Measurements from ENCODE around the gene RAET1E.

RAET1E gene

GRCh38 chr6:149935668-149936067 is 37.8 kb upstream of the RAET1E start:
- DNase-seq, result no peak
- peaks cover 86% of the 10 kb centered on the region for H3K27me3 ChIP-seq (ENCODE audit: insufficient read depth, low read depth, severe bottlenecking)
- no peaks in the 10 kb centered on the region for H3K9me3 ChIP-seq (ENCODE audit: severe bottlenecking)
- no peak for TF ChIP-seq CTCF (IDR thresholded peaks at IDR 0.05; ENCODE audit: low read depth, low read length)
- no peak overlapping the region for H3K27ac ChIP-seq
- H3K36me3 ChIP-seq, result no peaks in the 10 kb centered on the region
- no peak overlapping the region for H3K4me3 ChIP-seq (ENCODE audit: low read depth, low read length)

DNA sequence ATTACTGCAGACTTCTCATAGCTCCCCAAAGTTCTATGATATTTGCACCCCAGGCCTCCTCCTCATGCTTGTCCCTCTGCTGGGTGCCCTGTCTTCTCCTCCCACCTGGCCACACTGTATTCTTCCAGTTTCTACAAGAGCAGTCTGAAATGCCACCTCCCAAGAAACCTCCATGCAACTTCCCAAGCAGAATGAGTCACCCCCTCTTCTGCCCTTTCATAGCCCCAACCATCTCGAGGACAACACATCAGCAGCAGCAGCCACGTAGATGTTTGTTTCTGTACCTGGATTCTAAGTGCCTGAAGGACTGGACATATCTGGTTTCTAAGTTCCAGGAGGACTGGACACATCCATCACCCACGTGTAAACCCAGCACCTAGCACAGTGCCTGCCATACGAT is 37.3 kb upstream of the RAET1E start:
- H3K9me3 ChIP-seq (ENCODE audit: severe bottlenecking), result no peaks in the 10 kb centered on the region
- H3K27ac ChIP-seq, result no peak overlapping the region
- no peaks in the 10 kb centered on the region for H3K36me3 ChIP-seq
- DNase-seq, result no peak
- H3K4me3 ChIP-seq (ENCODE audit: low read depth, low read length), result no peak overlapping the region
- TF ChIP-seq CTCF (IDR thresholded peaks at IDR 0.05; ENCODE audit: low read depth, low read length), result no peak
- H3K27me3 ChIP-seq (ENCODE audit: insufficient read depth, low read depth, severe bottlenecking), result peaks cover 85% of the 10 kb centered on the region

DNA sequence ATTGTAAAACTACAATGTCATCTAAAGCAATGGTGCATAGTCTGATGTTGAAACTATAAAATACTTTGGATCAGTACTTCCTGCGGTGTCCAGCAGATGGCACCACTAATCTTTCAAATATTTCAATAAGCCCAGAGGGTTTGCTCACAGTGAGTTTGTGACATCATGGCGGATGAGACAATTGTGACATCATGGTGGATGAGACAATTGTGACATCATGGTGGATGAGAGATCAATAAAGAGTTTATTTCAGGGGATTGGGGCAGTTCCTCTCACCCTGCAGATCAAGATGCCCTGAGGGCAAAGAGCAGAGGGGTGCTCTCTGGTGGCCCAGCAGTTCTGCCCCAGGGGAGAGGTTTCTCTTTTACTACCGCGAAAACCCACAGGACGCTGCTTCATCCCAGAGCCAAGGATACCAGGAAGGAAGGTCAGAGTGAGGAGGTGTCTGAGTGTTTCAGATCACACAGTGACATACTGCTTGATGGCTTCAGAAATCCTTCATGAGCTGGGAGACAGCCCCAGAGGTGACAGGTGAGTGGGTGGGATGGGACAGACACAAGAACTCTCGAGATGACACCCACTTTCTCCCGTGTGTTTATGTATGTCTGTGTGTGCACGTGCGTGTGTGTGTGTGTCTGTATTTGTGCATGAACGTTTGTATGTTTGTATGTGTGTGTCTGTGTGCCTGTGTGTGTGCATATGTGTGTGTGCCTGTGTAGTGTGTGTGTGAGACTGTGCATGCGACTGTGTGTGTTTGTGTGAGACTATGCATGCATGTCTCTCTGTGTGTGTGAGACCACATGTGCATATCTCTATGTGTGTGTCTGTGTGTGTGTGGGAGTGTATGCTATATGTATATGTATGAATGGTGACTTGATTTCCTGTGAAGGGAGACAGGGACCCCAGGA is 36.6 kb upstream of the RAET1E start:
- peak; percentile 52; the same call in 1 of the 2 replicates for TF ChIP-seq CTCF (IDR thresholded peaks at IDR 0.05; ENCODE audit: low read depth, low read length)
- DNase-seq, result peak; percentile 49
- Histone ChIP-seq H3K9me3 (ENCODE audit: severe bottlenecking) (no peaks in the 10 kb centered on the region), H3K4me3 (ENCODE audit: low read depth, low read length) (no peak overlapping the region), H3K27me3 (ENCODE audit: insufficient read depth, low read depth, severe bottlenecking) (peaks cover 85% of the 10 kb centered on the region), H3K36me3 (no peaks in the 10 kb centered on the region), H3K27ac (no peak overlapping the region)

GRCh38 chr6:149933461-149933860 is 35.5 kb upstream of the RAET1E start:
- DNase-seq, result no peak
- Histone ChIP-seq H3K27ac (no peak overlapping the region), H3K9me3 (ENCODE audit: severe bottlenecking) (no peaks in the 10 kb centered on the region), H3K36me3 (no peaks in the 10 kb centered on the region), H3K27me3 (ENCODE audit: insufficient read depth, low read depth, severe bottlenecking) (peaks cover 80% of the 10 kb centered on the region), H3K4me3 (ENCODE audit: low read depth, low read length) (no peak overlapping the region)
- no peak for TF ChIP-seq CTCF (IDR thresholded peaks at IDR 0.05; ENCODE audit: low read depth, low read length)

DNA sequence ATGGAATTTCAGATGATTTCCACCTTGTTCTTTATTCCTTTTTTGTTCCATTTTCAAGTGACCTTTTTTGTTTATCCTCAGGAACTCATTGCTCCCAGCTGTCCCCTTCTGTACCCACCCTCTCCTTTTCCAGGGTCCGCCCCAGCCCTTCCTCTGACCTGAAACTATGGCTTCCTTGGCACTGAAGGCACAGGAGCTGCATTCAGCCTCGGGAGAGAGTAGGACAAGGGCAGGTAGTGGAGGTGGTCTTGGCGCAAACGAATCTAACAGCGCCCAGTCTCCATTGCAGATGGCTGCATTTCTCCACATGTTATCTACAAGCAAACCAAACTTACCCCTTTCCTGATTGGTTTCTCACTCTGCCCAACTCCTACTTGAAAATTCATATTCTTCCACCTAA is 35.1 kb upstream of the RAET1E start:
- H3K9me3 ChIP-seq (ENCODE audit: severe bottlenecking), result no peaks in the 10 kb centered on the region
- no peaks in the 10 kb centered on the region for H3K36me3 ChIP-seq
- no peak for DNase-seq
- H3K27me3 ChIP-seq (ENCODE audit: insufficient read depth, low read depth, severe bottlenecking), result peaks cover 77% of the 10 kb centered on the region
- no peak overlapping the region for H3K27ac ChIP-seq
- no peak overlapping the region for H3K4me3 ChIP-seq (ENCODE audit: low read depth, low read length)
- no peak for TF ChIP-seq CTCF (IDR thresholded peaks at IDR 0.05; ENCODE audit: low read depth, low read length)

Data from WERI-Rb-1 (cell line).